Measurements from ENCODE around the gene DOK1.

DNA sequence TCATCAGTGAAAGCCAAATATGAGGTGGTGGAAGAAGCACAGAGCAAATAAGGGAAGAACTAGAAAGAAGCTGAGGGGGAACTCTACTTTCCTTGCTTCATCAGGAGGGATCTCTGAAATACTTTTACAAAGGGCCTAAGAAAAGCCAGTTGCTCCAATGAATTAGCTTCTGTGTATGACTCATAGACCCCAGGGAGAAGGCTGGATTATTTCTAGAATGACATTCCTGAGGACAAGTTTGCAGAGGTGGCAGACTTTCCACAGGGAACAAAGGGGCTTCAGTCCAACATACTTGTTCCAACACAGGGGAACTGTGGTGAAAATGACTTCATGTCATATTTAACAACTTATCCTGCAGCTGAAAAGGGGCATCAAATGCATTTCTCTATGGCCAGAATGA, 29.0 kb downstream of the DOK1 start:
- TF ChIP-seq, protein P1, sequence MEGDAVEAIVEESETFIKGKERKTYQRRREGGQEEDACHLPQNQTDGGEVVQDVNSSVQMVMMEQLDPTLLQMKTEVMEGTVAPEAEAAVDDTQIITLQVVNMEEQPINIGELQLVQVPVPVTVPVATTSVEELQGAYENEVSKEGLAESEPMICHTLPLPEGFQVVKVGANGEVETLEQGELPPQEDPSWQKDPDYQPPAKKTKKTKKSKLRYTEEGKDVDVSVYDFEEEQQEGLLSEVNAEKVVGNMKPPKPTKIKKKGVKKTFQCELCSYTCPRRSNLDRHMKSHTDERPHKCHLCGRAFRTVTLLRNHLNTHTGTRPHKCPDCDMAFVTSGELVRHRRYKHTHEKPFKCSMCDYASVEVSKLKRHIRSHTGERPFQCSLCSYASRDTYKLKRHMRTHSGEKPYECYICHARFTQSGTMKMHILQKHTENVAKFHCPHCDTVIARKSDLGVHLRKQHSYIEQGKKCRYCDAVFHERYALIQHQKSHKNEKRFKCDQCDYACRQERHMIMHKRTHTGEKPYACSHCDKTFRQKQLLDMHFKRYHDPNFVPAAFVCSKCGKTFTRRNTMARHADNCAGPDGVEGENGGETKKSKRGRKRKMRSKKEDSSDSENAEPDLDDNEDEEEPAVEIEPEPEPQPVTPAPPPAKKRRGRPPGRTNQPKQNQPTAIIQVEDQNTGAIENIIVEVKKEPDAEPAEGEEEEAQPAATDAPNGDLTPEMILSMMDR (IDR thresholded peaks at IDR 0.05 in 8 of 11, conservative IDR thresholded peaks at IDR 0.05 in 3 of 11) = no peak
- TF ChIP-seq POLR2A (IDR thresholded peaks at IDR 0.05) = no peak
